KOPT-K1 (cell line): Measurements from ENCODE around the gene MRPS24.
A peak's percentile ranks its signal among the peaks of the same experiment; 100 is the strongest.

Experiments
- H3K27ac ChIP-seq: fragments of 200-600 bp; sonication (generic); 2 replicates; pipeline ENCODE4 v1.5.1; 2016; ENCODE audit warnings: antibody characterized with exemption, mild to moderate bottlenecking, low read depth, low read length; ENCODE audit not compliant: poor library complexity, severe bottlenecking
- H3K36me3 ChIP-seq: fragments of 200-600 bp; sonication (generic); 2 replicates; pipeline ENCODE4 v1.5.1; 2017; ENCODE audit warnings: antibody characterized with exemption, mild to moderate bottlenecking, low read length, moderate library complexity; ENCODE audit not compliant: insufficient read depth
- H3K9me3 ChIP-seq: fragments of 200-600 bp; sonication (generic); 2 replicates; pipeline ENCODE4 v1.5.1; 2017; ENCODE audit warnings: antibody characterized with exemption, low read length, mild to moderate bottlenecking; ENCODE audit not compliant: insufficient read depth, poor library complexity, severe bottlenecking

MRPS24 gene

DNA sequence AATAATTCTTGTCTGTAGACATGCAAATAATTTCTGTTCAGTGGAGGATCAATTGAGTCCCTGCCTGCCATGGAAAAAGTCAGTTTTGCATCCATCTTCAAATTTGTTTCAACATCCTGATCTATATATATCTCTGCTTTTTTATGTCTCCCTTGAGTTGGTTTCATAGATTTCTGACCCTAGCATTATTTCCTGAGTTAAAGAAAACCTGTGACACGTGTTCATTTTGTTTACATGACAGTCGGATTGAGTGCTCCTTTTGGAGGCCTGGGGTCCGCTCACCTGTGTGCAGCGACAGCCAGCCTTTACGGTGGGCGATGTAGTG is 674 bp downstream of the MRPS24 start:
- Histone ChIP-seq H3K9me3 (no peaks in the 10 kb centered on the region), H3K36me3 (peaks cover 29% of the 10 kb centered on the region), H3K27ac (peak overlapping the region; percentile 66)

DNA sequence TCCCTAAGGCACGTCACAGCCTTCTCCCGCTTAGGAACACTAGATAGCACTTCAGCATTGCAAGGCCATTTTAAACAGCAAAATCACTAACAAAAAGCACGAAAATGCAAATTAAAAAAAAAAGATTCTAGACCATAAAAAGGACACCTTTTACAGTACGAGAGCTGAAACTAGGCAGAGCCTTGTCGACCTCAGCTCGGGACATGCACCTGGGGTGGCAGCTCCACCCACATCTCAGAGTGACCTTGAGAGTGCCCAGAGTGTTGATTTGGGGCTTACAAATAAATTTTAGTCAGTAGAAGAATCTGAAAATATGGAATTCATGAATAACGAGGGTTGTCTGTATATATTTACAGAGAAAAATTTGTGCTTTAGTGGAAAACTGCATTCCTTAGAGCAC is 1.1 kb downstream of the MRPS24 start:
- Histone ChIP-seq H3K9me3 (no peaks in the 10 kb centered on the region), H3K27ac (no peak overlapping the region), H3K36me3 (peaks cover 29% of the 10 kb centered on the region)

DNA sequence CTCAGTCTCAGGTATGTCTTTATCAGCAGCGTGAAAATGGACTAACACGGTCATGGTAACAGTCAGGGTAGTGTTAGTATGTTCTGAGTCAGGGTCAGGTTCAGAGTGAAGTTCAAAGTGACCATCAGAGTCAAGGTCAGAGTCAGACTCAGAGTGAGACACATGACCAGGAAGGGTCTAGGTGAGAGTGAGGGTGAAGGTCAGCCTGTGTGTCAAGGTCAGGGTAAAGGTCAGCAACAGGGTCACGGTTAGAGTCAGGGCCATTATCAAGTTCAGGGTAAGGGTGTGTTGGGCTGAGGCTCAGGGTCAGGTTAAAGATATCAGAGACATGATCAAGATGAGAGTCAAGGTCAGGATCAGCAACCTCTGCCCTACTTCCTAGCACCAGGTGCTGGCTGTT is 4.0 kb downstream of the MRPS24 start:
- H3K27ac ChIP-seq, result no peak overlapping the region
- no peaks in the 10 kb centered on the region for H3K9me3 ChIP-seq
- peaks cover 29% of the 10 kb centered on the region for H3K36me3 ChIP-seq

DNA sequence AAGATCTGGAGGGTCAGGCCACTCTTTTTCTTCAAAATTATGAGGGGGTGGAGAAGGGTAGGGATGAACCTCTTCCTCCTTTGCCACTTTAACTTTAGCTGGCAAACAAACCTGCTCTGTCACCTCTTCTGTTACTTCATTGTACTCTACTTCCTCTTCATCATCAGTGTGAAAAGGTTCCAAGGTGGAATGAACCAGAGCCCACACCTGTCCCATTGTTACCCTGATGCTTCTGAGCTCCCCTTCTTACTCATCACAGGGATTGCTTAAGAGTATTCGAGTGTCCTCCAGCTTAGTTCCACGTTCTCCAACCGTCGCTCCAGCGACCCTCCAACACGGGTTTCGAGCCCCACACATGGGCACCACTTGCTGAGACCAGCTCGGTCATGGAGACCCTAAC is 5.2 kb downstream of the MRPS24 start:
- H3K27ac ChIP-seq, result no peak overlapping the region
- peaks cover 8% of the 10 kb centered on the region for H3K9me3 ChIP-seq
- H3K36me3 ChIP-seq, result peaks cover 29% of the 10 kb centered on the region

DNA sequence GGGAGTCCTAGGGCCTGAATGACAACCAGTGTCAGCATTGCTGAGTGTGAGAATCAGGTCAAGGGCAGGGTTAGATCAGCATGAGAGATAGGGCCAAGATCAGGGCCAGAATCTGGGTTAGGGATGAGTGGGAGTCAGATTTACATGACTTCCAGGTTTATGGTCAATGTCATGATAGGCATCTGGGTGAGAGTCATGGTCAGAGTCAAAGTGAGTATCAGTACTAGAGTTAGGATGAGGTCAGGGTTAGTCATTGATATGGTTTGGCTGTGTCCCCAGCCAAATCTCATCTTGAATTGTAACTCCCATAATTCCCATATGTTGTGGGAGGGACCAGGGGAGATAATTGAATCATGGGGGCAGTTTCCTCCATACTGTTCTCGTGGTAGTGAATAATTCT is 12.3 kb downstream of the MRPS24 start:
- Histone ChIP-seq H3K9me3 (peaks cover 15% of the 10 kb centered on the region), H3K27ac (no peak overlapping the region), H3K36me3 (no peaks in the 10 kb centered on the region)

DNA sequence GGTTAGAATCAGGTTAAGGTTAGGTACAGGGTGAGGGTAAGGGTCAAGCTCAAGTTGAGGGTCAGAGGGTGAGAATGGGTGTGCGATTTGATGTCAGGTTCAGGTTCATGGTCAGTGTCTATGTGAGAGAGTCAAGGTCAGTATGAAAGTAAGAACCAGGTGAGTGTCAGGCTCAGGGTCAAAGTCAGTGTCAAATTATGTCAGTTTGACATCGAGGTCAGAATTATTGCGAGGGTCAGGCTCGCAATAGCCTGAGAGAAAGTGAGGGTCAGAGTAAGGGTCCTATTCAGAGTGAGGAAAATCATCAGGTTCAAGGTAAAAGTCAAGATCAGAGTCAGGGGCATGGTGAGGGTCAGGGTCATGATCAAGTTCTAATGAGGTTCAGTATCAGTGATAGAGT is 13.0 kb downstream of the MRPS24 start:
- peaks cover 15% of the 10 kb centered on the region for H3K9me3 ChIP-seq
- no peaks in the 10 kb centered on the region for H3K36me3 ChIP-seq
- H3K27ac ChIP-seq, result no peak overlapping the region

DNA sequence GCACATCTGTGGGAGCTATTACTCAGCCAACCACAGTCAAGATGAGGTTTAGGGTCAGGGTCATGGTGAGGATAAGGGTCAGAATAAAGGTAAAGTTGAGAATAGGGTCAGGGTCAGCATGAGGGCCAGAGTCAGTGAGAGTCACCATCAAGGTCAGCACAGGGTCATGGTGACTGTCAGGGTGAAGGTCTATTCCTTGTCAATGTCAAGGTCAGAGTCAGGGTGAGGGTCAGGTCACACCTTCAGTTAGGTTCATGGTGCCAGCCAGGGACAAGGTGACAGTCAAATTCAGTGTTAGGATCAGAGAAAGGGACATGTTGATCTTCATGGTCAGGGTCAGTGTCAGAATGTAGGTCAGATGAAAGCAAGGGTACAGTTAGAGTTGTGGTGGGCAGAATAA is 14.1 kb downstream of the MRPS24 start:
- H3K9me3 ChIP-seq, result peaks cover 15% of the 10 kb centered on the region
- no peaks in the 10 kb centered on the region for H3K36me3 ChIP-seq
- no peak overlapping the region for H3K27ac ChIP-seq

DNA sequence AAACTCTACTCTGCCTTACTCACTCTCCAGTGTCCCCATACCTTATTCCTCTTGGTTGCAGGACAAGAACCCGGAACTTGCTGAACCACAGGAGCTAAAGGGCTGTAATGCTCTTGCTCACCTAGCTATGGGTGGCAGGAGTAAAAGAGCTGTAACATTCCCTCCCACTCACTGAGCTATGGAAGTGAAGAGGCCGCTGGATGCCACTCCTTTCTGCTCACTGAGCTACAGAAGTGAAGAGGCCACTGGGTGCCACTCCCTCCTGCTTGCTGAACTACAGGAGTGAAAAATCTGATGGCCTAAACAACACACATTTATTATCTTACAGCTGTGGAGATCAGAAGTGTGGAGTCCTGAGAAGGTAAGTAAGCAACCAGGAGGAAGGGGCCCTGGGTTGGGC is 17.5 kb downstream of the MRPS24 start:
- Histone ChIP-seq H3K36me3 (no peaks in the 10 kb centered on the region), H3K9me3 (no peaks in the 10 kb centered on the region), H3K27ac (no peak overlapping the region)

DNA sequence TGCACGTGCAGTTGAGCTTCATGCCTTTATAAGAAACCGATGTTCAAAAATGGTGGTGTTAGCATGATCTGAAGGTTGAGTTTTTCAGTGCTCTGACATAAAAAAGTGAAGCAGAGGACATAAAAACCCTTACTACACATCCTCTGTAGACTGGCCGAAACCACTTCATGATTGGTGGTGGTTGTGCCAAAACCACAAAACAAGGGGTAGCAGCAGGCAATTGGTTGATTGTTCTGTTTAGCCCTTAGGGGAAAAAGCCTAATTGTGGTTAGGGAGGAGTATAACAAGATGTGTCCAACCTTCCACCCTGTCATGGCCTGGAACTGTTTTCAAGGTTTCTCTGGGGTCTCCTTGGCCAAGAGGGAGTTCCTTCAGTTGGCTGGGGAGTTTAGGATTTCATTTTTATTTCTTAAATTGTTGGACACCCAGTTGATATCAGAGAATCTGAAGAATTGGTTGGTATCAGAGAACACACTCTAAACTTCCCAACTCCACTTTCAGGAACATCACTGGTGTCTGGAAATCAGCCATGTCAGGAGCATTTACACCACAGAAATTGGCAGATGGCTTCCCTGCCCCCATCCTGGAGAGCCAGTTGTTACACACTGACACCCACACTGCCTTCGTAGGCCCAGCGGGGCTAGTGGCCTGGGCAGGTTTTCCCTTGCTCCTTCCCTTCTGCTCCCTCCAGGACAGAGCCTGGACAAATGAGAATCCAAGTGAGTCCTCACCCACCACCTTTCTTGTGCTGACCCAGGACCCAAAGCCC is 18.8 kb downstream of the MRPS24 start:
- Histone ChIP-seq H3K36me3 (no peaks in the 10 kb centered on the region), H3K27ac (no peak overlapping the region), H3K9me3 (no peaks in the 10 kb centered on the region)

DNA sequence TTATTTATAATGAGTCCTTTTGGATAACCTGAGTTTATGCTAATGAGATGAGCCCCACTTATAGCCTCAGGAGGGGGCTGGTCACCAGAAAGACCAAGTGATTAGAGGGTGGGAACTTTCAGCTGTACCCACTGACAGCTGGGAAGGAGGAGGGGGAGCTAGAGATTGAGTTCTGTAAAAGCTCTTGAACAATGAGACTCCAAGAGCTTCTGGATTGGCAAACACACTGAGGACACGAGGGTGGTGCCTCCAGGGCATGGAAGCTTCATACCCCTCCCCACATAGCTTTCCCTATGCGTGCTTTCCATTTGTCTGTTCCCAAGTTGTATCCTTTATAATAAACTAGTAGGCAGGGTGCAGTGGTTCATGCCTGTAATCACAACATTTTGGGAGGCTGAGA is 20.3 kb downstream of the MRPS24 start:
- Histone ChIP-seq H3K9me3 (no peaks in the 10 kb centered on the region), H3K27ac (no peak overlapping the region), H3K36me3 (no peaks in the 10 kb centered on the region)

DNA sequence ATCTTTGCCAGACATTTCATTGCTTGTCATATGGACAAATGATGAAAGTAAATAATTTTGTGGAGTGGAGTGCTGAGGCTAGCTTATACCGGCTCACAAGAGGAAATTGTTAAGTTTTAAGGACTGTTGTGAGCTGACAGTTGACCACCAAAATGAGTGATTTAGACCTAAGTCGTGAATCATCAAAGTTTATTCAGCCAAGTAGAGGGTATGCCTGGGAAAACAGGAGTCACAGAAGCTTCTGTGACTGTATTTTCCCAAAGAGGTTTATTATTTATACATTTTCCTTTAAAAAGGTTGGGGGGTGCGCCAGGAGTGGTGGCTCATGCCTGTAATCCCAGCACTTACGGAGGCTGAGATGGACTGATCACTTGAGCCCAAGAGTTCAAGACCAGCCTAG is 21.8 kb downstream of the MRPS24 start:
- Histone ChIP-seq H3K27ac (no peak overlapping the region), H3K36me3 (no peaks in the 10 kb centered on the region), H3K9me3 (no peaks in the 10 kb centered on the region)

DNA sequence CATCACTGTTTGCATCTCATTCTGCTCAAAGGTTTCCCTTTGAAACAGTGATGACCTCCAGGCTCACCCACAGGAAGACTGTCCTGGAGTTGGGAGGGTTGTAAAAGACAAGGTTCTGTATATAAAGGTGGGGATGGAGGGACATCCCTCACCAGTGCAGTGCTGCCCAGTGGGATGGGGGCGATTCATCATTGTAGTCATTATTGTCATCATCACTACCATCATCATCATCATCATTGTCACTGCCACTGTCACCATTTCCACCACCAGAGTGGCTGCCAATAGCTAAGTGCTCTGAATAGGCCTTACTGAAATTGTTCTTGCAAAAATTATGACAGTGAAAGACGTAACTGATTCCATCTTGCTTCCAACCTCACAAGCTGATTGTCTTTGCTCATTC is 24.7 kb downstream of the MRPS24 start:
- Histone ChIP-seq H3K36me3 (no peaks in the 10 kb centered on the region), H3K9me3 (no peaks in the 10 kb centered on the region), H3K27ac (no peak overlapping the region)

DNA sequence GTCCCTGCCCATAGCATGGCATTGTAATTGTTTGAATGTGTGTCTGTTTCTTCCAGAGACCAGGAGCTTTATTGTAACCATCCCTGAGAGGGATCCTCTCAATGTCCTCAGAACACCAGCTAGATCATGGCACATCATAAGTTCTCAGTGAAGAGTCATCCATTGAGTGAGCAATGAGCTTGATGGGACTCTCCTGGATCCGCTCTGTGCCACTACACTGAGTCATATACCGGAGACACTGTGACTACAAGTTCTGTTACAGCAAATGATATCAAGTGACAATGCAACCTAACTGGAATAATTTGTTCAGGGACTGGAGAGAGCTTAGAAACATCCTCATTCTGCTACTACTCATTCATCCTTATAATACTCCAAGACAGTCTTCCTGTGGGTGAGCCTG is 25.1 kb downstream of the MRPS24 start:
- H3K9me3 ChIP-seq, result no peaks in the 10 kb centered on the region
- H3K36me3 ChIP-seq, result no peaks in the 10 kb centered on the region

DNA sequence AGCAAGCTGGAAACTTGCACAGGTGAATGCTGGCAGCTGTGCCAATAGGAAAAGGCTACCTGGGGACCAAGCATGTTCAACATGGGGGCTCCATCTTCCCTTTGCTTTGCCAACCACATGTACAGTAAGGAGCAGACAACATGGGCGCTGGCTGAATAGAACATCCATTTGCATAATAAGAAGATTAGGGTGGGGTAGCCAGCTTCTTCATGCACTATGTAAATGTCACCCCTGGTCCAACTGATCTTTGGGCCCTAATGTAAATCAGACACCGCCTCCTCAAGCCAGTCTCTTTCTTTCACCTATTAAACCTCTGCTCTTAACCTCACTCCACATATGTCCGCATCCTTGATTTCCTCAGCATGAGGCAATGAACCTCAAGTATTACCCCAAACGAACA is 26.0 kb downstream of the MRPS24 start:
- Histone ChIP-seq H3K36me3 (no peaks in the 10 kb centered on the region), H3K9me3 (no peaks in the 10 kb centered on the region), H3K27ac (no peak overlapping the region)

More for the DNA sequence above, 25.1 kb downstream of the MRPS24 start:
- H3K27ac ChIP-seq, result no peak overlapping the region

DNA sequence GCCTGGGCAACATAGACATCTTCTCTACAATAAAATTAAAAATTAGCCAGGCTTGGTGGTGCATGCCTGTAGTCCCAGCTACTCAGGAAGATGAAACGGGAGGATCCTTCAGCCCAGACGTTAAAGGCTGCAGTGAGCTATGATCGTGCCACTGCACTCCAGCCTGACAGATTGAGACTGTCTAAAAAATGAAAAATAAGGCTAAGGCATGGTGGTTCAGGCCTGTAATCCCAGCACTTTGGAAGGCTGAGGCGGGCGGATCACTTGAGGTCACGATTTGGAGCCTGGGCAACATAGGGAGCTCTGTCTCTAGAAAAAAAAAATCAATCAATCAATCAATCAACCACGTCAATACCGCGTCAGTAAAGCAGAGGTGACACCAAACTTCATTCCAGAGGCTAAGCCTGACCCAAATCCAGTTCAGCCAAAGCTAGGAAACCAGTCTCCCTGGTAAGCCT is 31.1 kb downstream of the MRPS24 start:
- H3K27ac ChIP-seq, result peak overlapping the region; percentile 33
- no peaks in the 10 kb centered on the region for H3K9me3 ChIP-seq
- H3K36me3 ChIP-seq, result no peaks in the 10 kb centered on the region

DNA sequence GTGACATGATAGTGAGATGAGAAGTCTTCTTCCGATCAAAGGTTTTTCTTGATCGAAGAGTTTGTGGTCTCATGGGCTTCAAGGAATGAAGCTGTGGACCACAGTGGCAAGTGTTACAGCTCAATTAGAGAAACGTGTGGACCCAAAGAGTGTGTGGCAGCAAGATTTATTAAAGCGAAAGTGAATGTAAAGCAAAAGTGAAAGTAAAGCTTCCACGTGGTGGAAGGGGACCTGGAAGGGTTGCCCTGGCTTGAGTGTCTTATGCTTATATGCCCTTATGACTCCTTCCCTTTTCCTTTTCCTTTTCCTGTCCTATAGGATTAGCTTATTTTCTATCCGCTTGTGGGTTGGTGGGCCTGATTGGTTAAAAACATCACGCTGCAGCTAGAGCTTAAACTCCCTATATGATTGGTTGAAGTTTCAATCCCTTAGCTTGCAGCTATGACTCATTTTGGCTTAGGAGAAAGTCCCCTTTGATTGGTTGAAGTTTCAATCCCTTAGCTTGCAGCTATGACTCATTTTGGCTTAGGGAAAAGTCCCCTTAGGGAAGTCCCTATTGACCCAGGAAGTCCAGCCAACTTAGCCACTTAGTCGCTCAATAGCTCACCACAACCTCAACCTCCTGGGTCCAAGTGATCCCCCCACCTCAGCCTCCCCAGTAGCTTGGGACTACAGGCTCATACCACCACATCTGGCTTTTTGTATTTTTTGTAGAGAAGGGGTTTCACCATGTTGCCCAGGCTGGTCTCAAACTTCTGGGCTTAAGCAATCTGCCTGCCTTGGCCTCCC is 34.7 kb downstream of the MRPS24 start:
- H3K27ac ChIP-seq, result peak overlapping the region; percentile 57
- peaks cover 23% of the 10 kb centered on the region for H3K9me3 ChIP-seq
- H3K36me3 ChIP-seq, result no peaks in the 10 kb centered on the region
